Iris pigment epithelial cell (primary cell): ENCODE data around the gene RPRML.
"Not testable (repeated sequence)": the region's sequence is repeated elsewhere in the genome, so short reads cannot be mapped to it uniquely, and the experiment has no call there.

Experiments used
- DNase-seq: peaks from one replicate; pipeline ENCODE4 v3.0.0-alpha.2; 2011; ENCODE audit warnings: low read depth

Gene RPRML

GRCh38 chr17:46976626-46977270 is 2.3 kb downstream of the RPRML start:
- no peak for DNase-seq

- DNase-seq, result no peak
Observed at GRCh38 chr17:46975287-46975686, 3.8 kb downstream of the RPRML start.

- DNase-seq, result no peak
Observed at GRCh38 chr17:46974086-46974485, 5.0 kb downstream of the RPRML start.

DNA sequence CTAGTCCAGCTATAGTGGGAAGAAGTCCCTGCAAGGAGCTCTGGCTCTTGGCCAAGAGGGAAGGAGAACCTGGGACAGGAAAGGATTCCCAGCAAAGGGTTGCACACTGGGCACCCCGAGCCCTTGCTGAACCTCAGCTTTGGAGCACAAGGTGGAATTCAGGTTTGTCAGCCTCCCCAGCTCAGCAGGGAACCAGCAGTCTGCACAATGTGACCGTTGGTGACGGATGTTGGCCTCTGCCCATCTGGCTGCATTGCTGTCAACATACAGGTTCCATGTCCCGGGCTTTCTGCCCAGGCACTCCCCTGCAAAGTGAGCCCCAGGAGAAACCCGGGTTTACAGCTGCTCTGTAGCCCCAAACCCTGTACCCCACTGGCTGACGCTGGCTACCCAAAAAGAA is 6.7 kb downstream of the RPRML start:
- DNase-seq, result no peak

DNA sequence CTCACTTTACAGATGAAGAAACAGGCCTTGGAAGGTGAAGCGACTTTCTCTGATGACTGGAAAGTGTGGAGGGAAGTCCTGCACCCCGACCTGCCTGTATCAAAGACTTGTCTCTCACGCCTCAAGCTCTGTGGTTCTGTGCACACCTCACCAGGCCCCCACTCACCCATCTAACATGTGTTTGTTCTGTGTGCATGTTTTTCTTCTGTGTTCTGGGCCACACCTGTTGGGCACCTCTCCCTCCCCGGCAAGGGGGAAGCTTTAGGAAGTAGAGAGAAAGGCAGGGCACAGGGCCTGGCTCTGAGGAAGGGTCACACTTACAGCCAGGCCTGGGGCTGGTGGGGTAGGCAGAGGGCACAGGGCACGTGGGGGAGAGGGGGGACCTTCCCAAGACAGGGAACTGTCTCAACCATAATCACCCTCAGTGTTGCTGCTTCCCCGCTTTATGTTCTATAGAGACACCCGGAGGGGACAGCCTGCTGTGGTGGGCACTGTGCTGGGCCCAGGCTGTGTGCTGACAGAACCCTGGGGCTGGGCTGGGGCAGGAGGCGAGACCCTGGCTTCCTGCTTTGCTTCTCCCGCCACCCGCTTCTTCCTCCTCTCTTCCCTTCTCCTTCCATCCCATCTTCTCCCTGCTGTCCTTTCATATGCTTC is 7.3 kb downstream of the RPRML start:
- no peak for DNase-seq

- DNase-seq, result no peak
Observed at GRCh38 chr17:46968896-46969295, 10.2 kb downstream of the RPRML start.

DNA sequence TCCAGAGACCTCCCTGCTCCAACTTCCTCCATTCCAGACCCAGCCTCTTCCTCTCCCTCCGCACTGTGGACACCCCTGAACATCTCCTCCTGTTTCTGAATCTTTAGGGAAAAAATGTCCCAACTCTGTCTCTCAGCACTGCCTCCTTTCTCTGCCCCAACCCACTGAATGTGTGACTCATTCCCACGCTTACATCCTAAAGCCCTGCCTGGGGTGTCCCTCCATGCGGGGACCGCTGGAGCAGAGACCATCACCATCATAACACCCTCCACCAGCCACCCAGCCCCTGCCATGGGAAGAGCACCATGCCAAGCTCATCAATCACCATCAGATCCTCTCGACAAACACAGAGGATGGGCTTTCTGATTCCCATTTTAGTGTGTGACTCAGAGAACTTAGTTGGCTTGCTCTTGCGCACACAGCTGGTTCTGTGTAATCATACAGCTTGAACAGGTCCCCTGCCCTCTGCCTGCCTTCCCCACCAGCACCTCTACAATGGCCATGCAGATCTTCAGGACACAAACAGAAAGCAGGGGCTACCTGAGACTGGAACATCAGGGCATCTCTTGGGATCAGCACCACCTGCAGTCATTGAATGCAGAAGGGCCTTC is 10.7 kb downstream of the RPRML start:
- DNase-seq, result no peak

- peak; percentile 28 for DNase-seq
Observed at GRCh38 chr17:46964315-46965265, 14.5 kb downstream of the RPRML start.

DNA sequence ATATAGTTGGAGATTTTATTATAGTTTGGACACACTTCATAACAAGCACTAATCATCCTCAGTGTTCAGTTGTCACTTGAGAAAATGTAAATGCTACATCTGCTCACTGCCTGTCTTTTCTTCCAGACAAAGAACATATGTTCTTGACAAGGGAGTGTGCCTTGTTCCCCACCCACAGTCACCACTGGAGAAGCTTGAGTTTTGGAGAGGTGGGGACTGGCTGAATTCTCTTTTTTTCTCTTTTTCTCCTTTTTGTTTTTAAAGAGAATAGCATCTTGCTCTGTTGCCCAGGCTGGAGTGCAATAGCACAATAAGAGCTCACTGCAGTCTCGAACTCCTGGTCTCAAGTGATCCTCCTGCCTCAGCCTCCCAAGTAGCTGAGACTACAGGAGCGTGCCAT is 15.5 kb downstream of the RPRML start:
- no peak for DNase-seq

GRCh38 chr17:46962374-46962790 is 16.7 kb downstream of the RPRML start:
- peak; percentile 69 for DNase-seq

GRCh38 chr17:46960152-46960551 is 18.9 kb downstream of the RPRML start:
- DNase-seq, result no peak

GRCh38 chr17:46958041-46958591 is 20.9 kb downstream of the RPRML start:
- no peak for DNase-seq

DNA sequence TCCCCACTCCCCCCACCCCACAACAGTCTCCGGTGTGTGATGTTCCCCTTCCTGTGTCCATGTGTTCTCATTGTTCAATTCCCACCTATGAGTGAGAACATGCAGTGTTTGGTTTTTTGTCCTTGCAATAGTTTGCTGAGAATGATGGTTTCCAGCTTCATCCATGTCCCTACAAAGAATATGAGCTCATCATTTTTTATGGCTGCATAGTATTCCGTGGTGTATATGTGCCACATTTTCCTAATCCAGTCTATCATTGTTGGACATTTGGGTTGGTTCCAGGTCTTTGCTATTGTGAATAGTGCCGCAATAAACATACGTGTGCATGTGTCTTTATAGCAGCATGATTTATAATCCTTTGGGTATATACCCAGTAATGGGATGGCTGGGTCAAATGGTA is 25.9 kb downstream of the RPRML start:
- DNase-seq, result not testable (repeated sequence)

DNA sequence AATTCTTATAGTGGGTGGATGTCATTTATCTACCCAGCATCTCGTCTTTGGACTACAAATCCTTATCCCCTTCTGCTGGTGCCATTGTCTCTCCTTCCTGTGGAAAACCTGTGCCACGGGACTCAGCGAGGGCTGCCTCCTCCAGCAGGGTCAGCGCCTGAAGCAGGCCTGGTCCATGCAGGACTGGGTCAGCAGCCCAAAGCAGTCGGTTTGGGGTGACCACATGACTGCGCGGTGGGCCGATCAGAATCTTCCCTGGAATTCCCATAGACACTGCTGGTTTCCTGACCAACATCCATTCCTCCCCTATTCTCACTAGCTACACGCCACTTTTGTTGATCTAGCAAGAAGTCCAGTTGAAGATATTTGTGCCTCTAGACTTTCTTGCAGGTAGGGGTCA is 26.9 kb downstream of the RPRML start:
- no peak for DNase-seq

DNA sequence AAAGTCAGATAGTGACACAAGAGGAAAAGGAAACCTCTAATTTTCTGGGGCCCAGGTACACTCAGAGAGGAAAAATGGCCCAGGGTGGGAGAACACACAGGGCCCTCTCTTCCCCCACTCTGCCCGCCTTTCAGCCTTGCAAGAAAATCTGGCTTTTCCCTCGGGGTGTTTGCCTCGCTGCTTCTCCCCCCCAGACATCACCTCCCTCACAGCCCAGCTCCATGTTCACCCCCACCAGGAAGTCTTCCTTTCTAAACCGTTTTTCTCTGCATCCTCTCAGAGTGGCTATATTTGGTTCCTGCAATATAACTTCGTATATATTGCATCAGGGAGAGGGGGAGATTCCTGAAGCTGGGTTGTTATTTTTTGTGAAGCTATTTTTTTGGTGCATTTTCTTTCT is 27.3 kb downstream of the RPRML start:
- DNase-seq, result no peak

DNA sequence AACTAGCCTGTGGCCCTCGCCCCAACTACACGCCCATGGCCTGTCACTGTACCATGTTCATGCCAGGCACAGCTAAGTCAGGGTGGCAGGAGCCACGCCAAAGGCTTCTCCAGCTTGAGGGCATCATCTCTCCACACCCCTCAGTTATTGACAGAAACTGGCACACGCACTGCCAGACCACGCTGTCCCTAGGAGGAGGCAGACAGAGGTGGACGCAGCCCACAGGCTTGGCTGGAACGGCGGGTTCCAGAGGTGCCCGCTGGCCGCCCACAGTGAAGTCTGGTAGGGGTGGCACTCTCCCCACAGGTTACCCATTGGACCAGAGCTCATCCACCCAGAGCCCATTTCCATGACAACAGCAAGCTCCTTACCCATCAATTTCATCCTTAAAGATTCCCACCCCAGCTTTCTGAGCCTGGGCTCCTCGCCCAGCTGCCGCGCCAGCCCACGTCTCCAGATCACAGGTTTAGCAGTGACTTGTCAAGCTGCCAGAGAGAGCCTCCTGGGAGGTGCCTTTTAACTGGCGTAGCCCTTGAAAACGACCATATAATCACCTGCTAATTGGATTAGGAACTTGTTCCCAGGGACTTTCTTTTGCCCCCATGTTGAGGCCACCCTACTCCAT is 27.9 kb downstream of the RPRML start:
- DNase-seq, result no peak

DNA sequence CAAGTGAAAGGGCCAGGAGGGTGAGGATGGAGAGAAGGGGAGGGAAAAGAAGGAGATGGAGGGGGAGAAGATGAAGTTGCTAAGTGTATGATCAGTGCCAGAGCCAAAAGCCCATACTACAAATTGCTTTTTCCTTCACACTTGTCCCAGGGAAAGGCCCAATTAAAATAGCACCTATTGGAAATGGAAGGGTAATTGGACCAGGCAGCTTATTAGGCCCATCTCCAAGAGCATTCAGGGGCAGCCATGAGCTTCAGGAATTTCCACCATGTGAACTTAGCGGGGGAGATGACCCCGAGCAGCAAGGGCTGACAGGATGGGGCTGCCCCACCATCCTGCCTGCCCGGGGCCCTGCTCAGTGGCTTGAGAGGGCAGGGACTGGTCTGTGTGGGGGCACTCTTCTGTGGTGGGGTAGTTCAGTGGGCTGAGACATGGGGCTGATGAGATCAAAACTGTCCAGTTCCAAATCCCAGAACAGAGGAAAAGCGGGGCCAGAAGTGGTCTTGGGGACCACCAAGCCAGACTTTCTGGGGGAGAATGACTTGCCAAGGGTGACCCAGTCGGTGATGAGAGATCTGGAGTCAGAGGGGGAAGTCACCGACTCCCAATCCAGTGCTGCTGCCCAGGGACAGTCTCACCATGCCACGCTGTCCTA is 28.6 kb downstream of the RPRML start:
- no peak for DNase-seq

- peak; percentile 41 for DNase-seq
Observed at GRCh38 chr17:46949291-46950174, 29.5 kb downstream of the RPRML start.

DNA sequence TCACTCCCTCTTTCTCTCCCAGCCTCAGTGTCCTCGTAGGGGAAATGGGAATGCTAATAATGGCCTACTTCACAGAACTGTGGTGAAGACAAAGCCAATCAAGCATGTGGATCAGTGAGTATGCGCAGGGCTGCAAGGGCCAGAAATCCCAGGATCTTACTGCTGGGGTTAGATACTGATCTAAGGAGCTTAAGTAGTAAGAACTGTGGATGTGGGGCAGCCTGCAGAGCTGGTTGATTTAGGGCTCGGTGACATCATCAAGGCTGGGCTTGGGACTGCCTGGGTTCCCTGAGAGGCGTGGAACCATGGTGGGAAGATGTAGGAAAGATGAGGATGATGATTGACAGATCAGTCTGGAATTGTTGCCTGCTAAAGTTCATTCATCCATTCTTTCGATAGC is 30.5 kb downstream of the RPRML start:
- DNase-seq, result no peak

DNA sequence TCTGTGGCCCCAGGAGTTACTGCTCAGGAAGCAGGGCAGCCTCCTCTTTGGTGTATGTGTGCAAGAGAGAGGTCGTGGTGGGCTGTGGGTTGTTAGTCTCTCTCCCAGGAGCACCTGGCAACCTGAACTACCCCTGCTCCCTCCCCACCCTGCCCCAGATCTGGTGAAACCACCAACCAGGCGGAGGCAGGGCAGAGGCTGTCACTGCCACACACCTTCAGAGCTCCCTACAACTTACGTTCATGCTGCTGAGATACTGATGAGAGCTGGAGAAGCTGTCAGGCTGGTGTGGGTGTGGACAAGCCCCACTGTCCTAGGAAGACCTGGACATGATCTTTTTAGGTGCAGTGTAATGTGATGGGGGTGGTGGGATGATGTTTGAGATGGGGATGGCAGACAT is 31.8 kb downstream of the RPRML start:
- no peak for DNase-seq
